MM.1S (cell line): ENCODE data around the gene SIRT4.

Experiments used
- DNase-seq: peaks from one replicate; pipeline ENCODE4 v3.0.0-alpha.2; 2015
- H2AFZ ChIP-seq: fragments of 300-600 bp; sonication (generic); 2 replicates; pipeline ENCODE4 v1.6.0; 2016; ENCODE audit warnings: antibody characterized with exemption, low read length
- H3F3A ChIP-seq: fragments of 300-600 bp; sonication (generic); 2 replicates; pipeline ENCODE4 v1.6.1; 2016; ENCODE audit warnings: mild to moderate bottlenecking, antibody characterized with exemption, low read length, moderate library complexity, mixed read lengths; ENCODE audit not compliant: insufficient read depth
- H3K27ac ChIP-seq: fragments of 300-600 bp; sonication (generic); 2 replicates; pipeline ENCODE4 v1.5.1; 2016; ENCODE audit warnings: mild to moderate bottlenecking, low read length
- H3K27me3 ChIP-seq: fragments of 300-600 bp; sonication (generic); replicated peaks from 2 replicates; pipeline ENCODE4 v1.6.0; 2016; ENCODE audit warnings: low read length; ENCODE audit not compliant: insufficient read depth
- H3K36me3 ChIP-seq: fragments of 300-600 bp; sonication (generic); replicated peaks from 2 replicates; pipeline ENCODE4 v1.6.1; 2016; ENCODE audit warnings: mild to moderate bottlenecking, low read length, mixed read lengths; ENCODE audit not compliant: insufficient read depth
- H3K4me1 ChIP-seq: fragments of 300-600 bp; sonication (generic); 2 replicates; pipeline ENCODE4 v1.6.1; 2016; ENCODE audit warnings: low read length, mixed read lengths
- H3K4me2 ChIP-seq: fragments of 300-600 bp; sonication (generic); 2 replicates; pipeline ENCODE4 v1.6.0; 2016; ENCODE audit warnings: low read depth, low read length
- H3K4me3 ChIP-seq: fragments of 300-600 bp; sonication (generic); 2 replicates; pipeline ENCODE4 v1.5.1; 2016; ENCODE audit warnings: low read length, mixed read lengths
- H3K79me2 ChIP-seq: fragments of 300-600 bp; sonication (generic); 2 replicates; pipeline ENCODE4 v1.6.1; 2016; ENCODE audit warnings: mixed run types, low read length, mixed read lengths
- H3K9ac ChIP-seq: fragments of 300-600 bp; sonication (generic); 2 replicates; pipeline ENCODE4 v1.6.1; 2016; ENCODE audit warnings: low read length, mixed read lengths
- H3K9me2 ChIP-seq: fragments of 300-600 bp; sonication (generic); replicated peaks from 2 replicates; pipeline ENCODE4 v1.6.1; 2016; ENCODE audit warnings: mild to moderate bottlenecking, low read length, mixed read lengths; ENCODE audit not compliant: insufficient read depth
- H3K9me3 ChIP-seq: fragments of 300-600 bp; sonication (generic); replicated peaks from 2 replicates; pipeline ENCODE4 v1.6.1; 2016; ENCODE audit warnings: mild to moderate bottlenecking, low read length, mixed read lengths; ENCODE audit not compliant: insufficient read depth
- H4K20me1 ChIP-seq: fragments of 300-600 bp; sonication (generic); 2 replicates; pipeline ENCODE4 v1.6.1; 2016; ENCODE audit warnings: mild to moderate bottlenecking, low read length, moderate library complexity, mixed read lengths; ENCODE audit not compliant: insufficient read depth
- EZH2 ChIP-seq: fragments of 300-600 bp; sonication (generic); optimal IDR thresholded peaks from 2 replicates; pipeline ENCODE3; 2017; ENCODE audit warnings: low read depth, mild to moderate bottlenecking, antibody characterized with exemption, low read length, mixed read lengths
- EZH2phosphoT487 ChIP-seq: fragments of 300-600 bp; sonication (generic); IDR thresholded peaks from 2 replicates; pipeline ENCODE4 v1.6.1; 2018; ENCODE audit warnings: antibody characterized with exemption, low read length
- TF ChIP-seq, protein P1 (sequence below): fragments of 300-600 bp; sonication (generic); IDR thresholded peaks from 2 replicates; pipeline ENCODE4 v1.5.1; 2016; ENCODE audit warnings: antibody characterized with exemption, low read length, mixed read lengths

Gene SIRT4

DNA sequence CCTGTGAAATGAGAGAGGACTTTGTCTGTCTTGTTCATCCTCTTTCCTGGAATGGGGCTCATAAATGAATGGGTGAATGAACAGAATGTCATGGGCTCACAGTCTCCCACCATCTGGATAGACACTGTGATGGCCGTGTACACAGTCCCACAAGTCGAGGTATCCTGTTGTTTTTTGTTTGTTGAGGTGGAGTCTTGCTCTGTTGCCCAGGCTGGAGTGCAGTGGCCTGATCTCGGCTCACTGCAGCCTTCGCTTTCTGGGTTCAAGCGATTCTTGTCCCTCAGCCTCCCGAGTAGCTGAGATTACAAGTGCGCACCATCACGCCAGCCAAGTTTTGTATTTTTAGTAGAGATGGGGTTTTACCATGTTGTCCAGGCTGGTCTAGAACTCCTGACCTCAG, 41.6 kb downstream of the SIRT4 start:
- Histone ChIP-seq H2AFZ (no peak overlapping the region), H3K27ac (no peak overlapping the region), H3K27me3 (no peaks in the 10 kb centered on the region), H3K4me3 (no peak overlapping the region), H3K4me2 (no peak overlapping the region), H3K9me3 (no peaks in the 10 kb centered on the region), H3K79me2 (no peaks in the 10 kb centered on the region), H3F3A (no peaks in the 10 kb centered on the region), H3K9ac (no peak overlapping the region), H3K4me1 (no peaks in the 10 kb centered on the region), H4K20me1 (no peaks in the 10 kb centered on the region), H3K36me3 (no peaks in the 10 kb centered on the region), H3K9me2 (no peaks in the 10 kb centered on the region)
- TF ChIP-seq EZH2phosphoT487 (no peak), EZH2 (no peak)
- TF ChIP-seq, protein P1, sequence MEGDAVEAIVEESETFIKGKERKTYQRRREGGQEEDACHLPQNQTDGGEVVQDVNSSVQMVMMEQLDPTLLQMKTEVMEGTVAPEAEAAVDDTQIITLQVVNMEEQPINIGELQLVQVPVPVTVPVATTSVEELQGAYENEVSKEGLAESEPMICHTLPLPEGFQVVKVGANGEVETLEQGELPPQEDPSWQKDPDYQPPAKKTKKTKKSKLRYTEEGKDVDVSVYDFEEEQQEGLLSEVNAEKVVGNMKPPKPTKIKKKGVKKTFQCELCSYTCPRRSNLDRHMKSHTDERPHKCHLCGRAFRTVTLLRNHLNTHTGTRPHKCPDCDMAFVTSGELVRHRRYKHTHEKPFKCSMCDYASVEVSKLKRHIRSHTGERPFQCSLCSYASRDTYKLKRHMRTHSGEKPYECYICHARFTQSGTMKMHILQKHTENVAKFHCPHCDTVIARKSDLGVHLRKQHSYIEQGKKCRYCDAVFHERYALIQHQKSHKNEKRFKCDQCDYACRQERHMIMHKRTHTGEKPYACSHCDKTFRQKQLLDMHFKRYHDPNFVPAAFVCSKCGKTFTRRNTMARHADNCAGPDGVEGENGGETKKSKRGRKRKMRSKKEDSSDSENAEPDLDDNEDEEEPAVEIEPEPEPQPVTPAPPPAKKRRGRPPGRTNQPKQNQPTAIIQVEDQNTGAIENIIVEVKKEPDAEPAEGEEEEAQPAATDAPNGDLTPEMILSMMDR: no peak
- no peak for DNase-seq

DNA sequence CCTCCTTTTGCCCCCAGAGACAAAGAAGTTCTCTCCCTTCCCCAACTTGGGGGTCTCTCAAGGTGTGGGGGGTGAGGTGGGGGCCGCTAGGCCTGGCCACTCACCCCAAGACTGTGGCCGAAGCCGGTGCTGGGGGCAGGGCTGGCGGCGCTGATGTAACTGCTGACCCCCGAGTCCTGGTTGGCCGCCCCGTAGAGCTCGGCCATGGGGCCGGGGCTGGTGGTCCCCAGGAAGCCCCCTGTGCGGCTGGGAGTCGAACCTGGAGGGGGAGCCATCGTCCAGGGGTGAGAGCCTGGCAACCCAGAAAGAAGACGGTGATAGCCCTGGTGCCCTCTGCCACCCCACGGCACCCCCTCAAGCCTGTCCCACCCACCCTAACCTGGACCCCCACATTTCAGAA, 43.9 kb downstream of the SIRT4 start:
- no peaks in the 10 kb centered on the region for H3K9me2 ChIP-seq
- no peak overlapping the region for H2AFZ ChIP-seq
- H3K4me2 ChIP-seq: no peak overlapping the region
- no peak overlapping the region for H3K9ac ChIP-seq
- H3K36me3 ChIP-seq: no peaks in the 10 kb centered on the region
- no peaks in the 10 kb centered on the region for H3K79me2 ChIP-seq
- DNase-seq: no peak
- no peaks in the 10 kb centered on the region for H3K27me3 ChIP-seq
- H3F3A ChIP-seq: no peaks in the 10 kb centered on the region
- H3K27ac ChIP-seq: no peak overlapping the region
- H3K4me1 ChIP-seq: no peaks in the 10 kb centered on the region
- TF ChIP-seq EZH2 (no peak), EZH2phosphoT487 (no peak)
- TF ChIP-seq, protein P1: no peak
- H3K4me3 ChIP-seq: no peak overlapping the region
- H3K9me3 ChIP-seq: no peaks in the 10 kb centered on the region
- H4K20me1 ChIP-seq: no peaks in the 10 kb centered on the region

DNA sequence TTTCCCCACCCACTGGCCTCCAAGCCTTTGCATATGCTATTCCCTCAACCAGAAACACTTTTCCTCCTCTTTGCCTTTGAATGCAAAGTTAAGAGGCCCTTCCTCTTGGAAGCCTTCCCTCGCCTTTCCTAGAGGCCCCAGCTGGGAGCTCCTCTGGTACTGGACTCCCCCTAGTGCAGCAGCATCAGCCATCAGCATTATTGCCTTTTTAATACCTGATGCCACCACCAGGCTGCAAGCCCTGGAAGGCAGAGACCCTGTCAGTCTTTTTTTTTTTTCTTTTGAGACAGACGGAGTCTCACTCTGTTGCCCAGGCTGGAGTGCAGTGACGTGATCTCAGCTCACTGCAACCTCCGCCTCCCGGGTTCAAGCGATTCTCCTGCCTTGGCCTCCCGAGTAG, 44.6 kb downstream of the SIRT4 start:
- H3K79me2 ChIP-seq: no peaks in the 10 kb centered on the region
- no peaks in the 10 kb centered on the region for H3K27me3 ChIP-seq
- H4K20me1 ChIP-seq: no peaks in the 10 kb centered on the region
- no peaks in the 10 kb centered on the region for H3K9me3 ChIP-seq
- no peaks in the 10 kb centered on the region for H3F3A ChIP-seq
- TF ChIP-seq, protein P1: no peak
- TF ChIP-seq EZH2: no peak
- TF ChIP-seq EZH2phosphoT487: no peak
- H3K4me3 ChIP-seq: no peak overlapping the region
- no peak overlapping the region for H3K9ac ChIP-seq
- DNase-seq: no peak
- H3K27ac ChIP-seq: no peak overlapping the region
- H3K4me1 ChIP-seq: no peaks in the 10 kb centered on the region
- no peak overlapping the region for H3K4me2 ChIP-seq
- no peaks in the 10 kb centered on the region for H3K36me3 ChIP-seq
- H3K9me2 ChIP-seq: no peaks in the 10 kb centered on the region
- H2AFZ ChIP-seq: no peak overlapping the region
